K562 (cell line): ENCODE data around the gene ZNF285. TPM values are rescaled to one million over a fixed set of nuclear protein-coding genes. Genes with fewer than 3 reads are reported as not detected.

Experiments
- ATAC-seq: fragments of 200-7000 bp; cut with Tn5 transposase; 3 replicates; pipeline ENCODE4 v1.9.1; 2020; ENCODE audit warnings: moderate library complexity
- BruUV-seq: library from RNA; stranded (reverse); fragments of 400-500 nt; replicated peaks from 2 replicates; lab custom pipeline; 2021; lab: Mats Ljungman, UMichigan
- CTCF ChIA-PET: fragments of 300-600 bp; formaldehyde crosslinking; extraction: SDS; loops from one replicate; lab custom pipeline; 2021; ENCODE audit warnings: low intra/inter-chr PET ratio; lab: Yijun Ruan, JAX
- POLR2A ChIA-PET: fragments of 300-600, 350-650 bp; sonication (Branson Sonifier 250); formaldehyde crosslinking; extraction: SDS; loops from one replicate; lab custom pipeline; 2021; ENCODE audit warnings: antibody characterized with exemption, inconsistent platforms; lab: Yijun Ruan, JAX
- DNase-seq, 4 experiments: peaks; one replicate each; pipeline versions ENCODE4 v3.0.0 to v3.0.0-alpha.2; 2011 to 2018; ENCODE audit warnings: low spot score in 3 of 4, mixed read lengths in 3 of 4; ENCODE audit errors: extremely low read depth in 1 of 4
- FAIRE-seq: peaks from 2 replicates; lab custom pipeline; 2011; peaks lifted over from hg19 to GRCh38; lab: Jason Lieb, UNC
- H2AFZ ChIP-seq: 2 replicates; pipeline ENCODE4 v1.6.0; 2011; ENCODE audit warnings: low read depth, low read length, control low read depth, inconsistent platforms
- H3K27ac ChIP-seq: fragments of 200-600 bp; 3 replicates; pipeline ENCODE4 v1.8.0; 2011; ENCODE audit warnings: low read depth, mild to moderate bottlenecking, control low read depth, inconsistent platforms, low read length, moderate library complexity, mixed read lengths; ENCODE audit errors: extremely low read depth
- H3K27me3 ChIP-seq, 2 experiments: fragments of 300-600 bp in 1 of 2; 2 replicates in 1 of 2; 3 replicates in 1 of 2; pipeline versions ENCODE4 v1.6.0 to v1.8.0; 2011; ENCODE audit warnings: inconsistent platforms in 2 of 2, low read length in 2 of 2, mild to moderate bottlenecking in 1 of 2, mixed read lengths in 1 of 2, moderate library complexity in 1 of 2; ENCODE audit not compliant: control insufficient read depth in 2 of 2, insufficient read depth in 2 of 2
- H3K36me3 ChIP-seq: fragments of 300-600 bp; 3 replicates; pipeline ENCODE4 v1.8.0; 2011; ENCODE audit warnings: mild to moderate bottlenecking, low read length, inconsistent platforms; ENCODE audit not compliant: control insufficient read depth, insufficient read depth
- H3K4me1 ChIP-seq, 2 experiments: fragments of 200-600 bp in 1 of 2; replicated peaks in 1 of 2; 2 replicates in 1 of 2; 3 replicates in 1 of 2; pipeline versions ENCODE4 v1.5.1 to v1.8.0; 2011; ENCODE audit warnings: inconsistent platforms in 2 of 2, low read length in 2 of 2, mild to moderate bottlenecking in 1 of 2, mixed read lengths in 1 of 2, moderate library complexity in 1 of 2; ENCODE audit not compliant: control insufficient read depth in 2 of 2, insufficient read depth in 2 of 2
- H3K4me2 ChIP-seq: 2 replicates; pipeline ENCODE4 v1.6.1; 2011; ENCODE audit warnings: low read length, control low read depth, inconsistent platforms, mixed read lengths; ENCODE audit not compliant: insufficient read depth
- H3K4me3 ChIP-seq: fragments of 200-600 bp; sonication (generic), shearing (Covaris generic); 2 replicates; pipeline ENCODE4 v1.5.1; 2016; ENCODE audit warnings: control low read depth, inconsistent platforms
- H3K79me2 ChIP-seq: fragments of 200-600 bp; 3 replicates; pipeline ENCODE4 v1.8.0; 2011; ENCODE audit warnings: low read length, inconsistent platforms; ENCODE audit not compliant: control insufficient read depth, insufficient read depth
- H3K9ac ChIP-seq, 2 experiments: 2 replicates each; pipeline versions ENCODE4 v1.6.0 to v1.6.1; 2011; ENCODE audit warnings: low read depth in 2 of 2, low read length in 2 of 2, control low read depth in 1 of 2, inconsistent platforms in 1 of 2, mild to moderate bottlenecking in 1 of 2, mixed read lengths in 1 of 2; ENCODE audit not compliant: insufficient read depth in 1 of 2
- H3K9me1 ChIP-seq: one replicate; pipeline ENCODE4 v1.6.0; 2011; ENCODE audit warnings: inconsistent platforms, mild to moderate bottlenecking, low read length, moderate library complexity; ENCODE audit not compliant: control insufficient read depth, insufficient read depth
- H3K9me3 ChIP-seq: replicated peaks from 2 replicates; pipeline ENCODE4 v1.5.1; 2011; ENCODE audit warnings: low read depth, low read length, inconsistent platforms; ENCODE audit not compliant: control insufficient read depth, insufficient read depth
- H4K20me1 ChIP-seq: replicated peaks from 2 replicates; pipeline ENCODE4 v1.6.1; 2011; ENCODE audit warnings: low read length, inconsistent platforms, mixed read lengths; ENCODE audit not compliant: control insufficient read depth, insufficient read depth
- ETV5 ChIP-seq: sonication (generic); formaldehyde crosslinking; IDR thresholded peaks from 2 replicates; pipeline ENCODE4 v1.4.0; 2020; ENCODE audit warnings: low read depth, mild to moderate bottlenecking, missing genetic modification reagents
- FOSL1 ChIP-seq: fragments of 200-800 bp; sonication (Bioruptor generic); conservative IDR thresholded peaks from 2 replicates; pipeline ENCODE4 v1.6.1; 2016; ENCODE audit warnings: missing genetic modification characterization, missing compliant biosample characterization
- JUNB ChIP-seq: fragments of 450-650 bp; formaldehyde crosslinking; conservative IDR thresholded peaks from 2 replicates; pipeline ENCODE4 v1.4.0; 2020; ENCODE audit warnings: mild to moderate bottlenecking
- NFE2 ChIP-seq: IDR thresholded peaks from 2 replicates; pipeline ENCODE4 v1.6.1; 2014; ENCODE audit warnings: antibody characterized with exemption, low read depth
- ZBTB40 ChIP-seq, 2 experiments: fragments of 450-650 bp in 1 of 2; sonication (generic) in 1 of 2; formaldehyde crosslinking in 1 of 2; IDR thresholded peaks; 2 replicates each; pipeline versions ENCODE4 v1.7.1 to v1.9.0; 2016 to 2022; ENCODE audit warnings: inconsistent platforms in 1 of 2, mild to moderate bottlenecking in 1 of 2, missing genetic modification reagents in 1 of 2
- ZNF124 ChIP-seq: sonication (generic); formaldehyde crosslinking; IDR thresholded peaks from 2 replicates; pipeline ENCODE4 v1.8.1; 2022; ENCODE audit warnings: missing genetic modification reagents
- ZNF253 ChIP-seq: fragments of 250-450 bp; sonication (Bioruptor Pico); conservative IDR thresholded peaks from 2 replicates; pipeline ENCODE4 v1.6.1; 2021; ENCODE audit warnings: mild to moderate bottlenecking
- ZNF696 ChIP-seq: fragments of 250-450 bp; sonication (Bioruptor Pico); conservative IDR thresholded peaks from 2 replicates; pipeline ENCODE4 v1.4.0; 2020; ENCODE audit warnings: mild to moderate bottlenecking, moderate library complexity
- WGBS: fragments of 100-300 bp; shearing (Covaris generic); methylation state at CpG from one replicate; pipeline ENCODE4 v1.1.6; 2016; ENCODE audit warnings: low coverage, mixed read lengths; ENCODE audit not compliant: insufficient coverage; ENCODE audit errors: missing lambda C conversion rate; 5-methylcytosine and 5-hydroxymethylcytosine counted together
- in situ Hi-C: fragments of 300-500 bp; cut with MboI; formaldehyde crosslinking; loops from 4 replicates; pipeline ENCODE4 v1.15.0; 2018; ENCODE audit warnings: inconsistent platforms, mixed read lengths
- intact Hi-C: fragments of 100-400 bp; cut with micrococcal nuclease; formaldehyde crosslinking; loops from 2 replicates; pipeline ENCODE4 v1.14.2; 2022
- polyA plus RNA-seq, 8 experiments: library from polyadenylated mRNA; depleted of rRNA in 4 of 8; stranded (reverse) in 5 of 8; unstranded in 3 of 8; fragments of >200 nt; fragmentation: Nextera tagmentation in 2 of 8; fragmentation: Illumina TruSeq in 1 of 8; extraction: Ambion mirVana in 2 of 8; extraction: Trizol in 1 of 8; gene quantifications; 2 replicates each; pipeline versions ENCODE4 v1.2.1 to v1.2.3, GENCODE V29; 2011 to 2014; ENCODE audit warnings: inconsistent platforms in 1 of 8, missing spikeins in 1 of 8
- total RNA-seq, 7 experiments: library from RNA; depleted of rRNA in 6 of 7; stranded (reverse); fragments of >200 nt in 6 of 7; fragmentation: Illumina TruSeq in 2 of 7; extraction: Trizol in 2 of 7; gene quantifications; 2 replicates each; pipeline versions ENCODE4 v1.2.1 to v1.2.3, GENCODE V29; 2011 to 2021; ENCODE audit warnings: low replicate concordance in 1 of 7
- TF ChIP-seq, protein P1 (sequence below), 3 experiments: IDR thresholded peaks in 2 of 3; conservative IDR thresholded peaks in 1 of 3; 2 replicates each; pipeline ENCODE4 v1.5.1; 2011 to 2012; ENCODE audit warnings: low read length in 3 of 3, mild to moderate bottlenecking in 3 of 3, control low read depth in 2 of 3, improper control_type of control experiment in 1 of 3, inconsistent platforms in 1 of 3, low read depth in 1 of 3, mixed read lengths in 1 of 3, moderate library complexity in 1 of 3; ENCODE audit not compliant: insufficient read depth in 2 of 3
- TF ChIP-seq, protein P2 (sequence below): sonication (generic); formaldehyde crosslinking; IDR thresholded peaks from 2 replicates; pipeline ENCODE4 v1.8.0; 2022; ENCODE audit warnings: mild to moderate bottlenecking, missing genetic modification reagents, borderline replicate concordance

ZNF285 gene
- total and polyA plus RNA-seq, 9 of the 15 experiments (the other 6 are each of a cell fraction or from before 2014, with no cell fraction given) = 0.14 to 1.1 (median 0.50) TPM

GRCh38 chr19:44345959-44346358, 55.4 kb downstream of the ZNF285 start:
- in situ Hi-C loops (no loop called here), intact Hi-C loops (no loop called here)
- Histone ChIP-seq H3K4me3 (no peak overlapping the region), H4K20me1 (no peaks in the 10 kb centered on the region), H3K36me3 (no peaks in the 10 kb centered on the region), H3K4me2 (no peak overlapping the region), H3K79me2 (no peaks in the 10 kb centered on the region), H2AFZ (no peak overlapping the region), H3K9me1 (no peaks in the 10 kb centered on the region), H3K4me1 (no peaks in the 10 kb centered on the region), H3K9ac (no peak overlapping the region), H3K9me3 (no peaks in the 10 kb centered on the region; the same call in 1 of the 2 replicates), H3K27ac (no peak overlapping the region), H3K27me3 (no peaks in the 10 kb centered on the region)
- WGBS = 0% methylated on average over 4 of the region's 4 CpGs
- ChIA-PET POLR2A (no interaction called here), CTCF (no interaction called here)
- no TSS peak for BruUV-seq
- DNase-seq (no peak), ATAC-seq (no peak), FAIRE-seq (no peak)
- no peak for TF ChIP-seq JUNB (CRISPR knock-in tag)
- TF ChIP-seq, protein P1, sequence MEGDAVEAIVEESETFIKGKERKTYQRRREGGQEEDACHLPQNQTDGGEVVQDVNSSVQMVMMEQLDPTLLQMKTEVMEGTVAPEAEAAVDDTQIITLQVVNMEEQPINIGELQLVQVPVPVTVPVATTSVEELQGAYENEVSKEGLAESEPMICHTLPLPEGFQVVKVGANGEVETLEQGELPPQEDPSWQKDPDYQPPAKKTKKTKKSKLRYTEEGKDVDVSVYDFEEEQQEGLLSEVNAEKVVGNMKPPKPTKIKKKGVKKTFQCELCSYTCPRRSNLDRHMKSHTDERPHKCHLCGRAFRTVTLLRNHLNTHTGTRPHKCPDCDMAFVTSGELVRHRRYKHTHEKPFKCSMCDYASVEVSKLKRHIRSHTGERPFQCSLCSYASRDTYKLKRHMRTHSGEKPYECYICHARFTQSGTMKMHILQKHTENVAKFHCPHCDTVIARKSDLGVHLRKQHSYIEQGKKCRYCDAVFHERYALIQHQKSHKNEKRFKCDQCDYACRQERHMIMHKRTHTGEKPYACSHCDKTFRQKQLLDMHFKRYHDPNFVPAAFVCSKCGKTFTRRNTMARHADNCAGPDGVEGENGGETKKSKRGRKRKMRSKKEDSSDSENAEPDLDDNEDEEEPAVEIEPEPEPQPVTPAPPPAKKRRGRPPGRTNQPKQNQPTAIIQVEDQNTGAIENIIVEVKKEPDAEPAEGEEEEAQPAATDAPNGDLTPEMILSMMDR (IDR thresholded peaks at IDR 0.05 in 2 of 3, conservative IDR thresholded peaks at IDR 0.05 in 1 of 3; ENCODE audit: insufficient read depth in 2 of 3, low read depth in 1 of 3, low read length in 3 of 3) = no peak
- no peak for TF ChIP-seq ZBTB40 (IDR thresholded peaks at IDR 0.05)
- no peak for TF ChIP-seq ZBTB40 (CRISPR knock-in tag; IDR thresholded peaks at IDR 0.05)
- no peak for TF ChIP-seq ETV5 (CRISPR knock-in tag)
- no peak for TF ChIP-seq ZNF696 (CRISPR knock-in tag)
- TF ChIP-seq, protein P2, sequence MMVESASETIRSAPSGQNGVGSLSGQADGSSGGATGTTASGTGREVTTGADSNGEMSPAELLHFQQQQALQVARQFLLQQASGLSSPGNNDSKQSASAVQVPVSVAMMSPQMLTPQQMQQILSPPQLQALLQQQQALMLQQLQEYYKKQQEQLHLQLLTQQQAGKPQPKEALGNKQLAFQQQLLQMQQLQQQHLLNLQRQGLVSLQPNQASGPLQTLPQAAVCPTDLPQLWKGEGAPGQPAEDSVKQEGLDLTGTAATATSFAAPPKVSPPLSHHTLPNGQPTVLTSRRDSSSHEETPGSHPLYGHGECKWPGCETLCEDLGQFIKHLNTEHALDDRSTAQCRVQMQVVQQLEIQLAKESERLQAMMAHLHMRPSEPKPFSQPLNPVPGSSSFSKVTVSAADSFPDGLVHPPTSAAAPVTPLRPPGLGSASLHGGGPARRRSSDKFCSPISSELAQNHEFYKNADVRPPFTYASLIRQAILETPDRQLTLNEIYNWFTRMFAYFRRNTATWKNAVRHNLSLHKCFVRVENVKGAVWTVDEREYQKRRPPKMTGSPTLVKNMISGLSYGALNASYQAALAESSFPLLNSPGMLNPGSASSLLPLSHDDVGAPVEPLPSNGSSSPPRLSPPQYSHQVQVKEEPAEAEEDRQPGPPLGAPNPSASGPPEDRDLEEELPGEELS (CRISPR knock-in tag) = no peak
- no peak for TF ChIP-seq NFE2
- TF ChIP-seq FOSL1 = no peak
- TF ChIP-seq ZNF124 = no peak
- no peak for TF ChIP-seq ZNF253 (CRISPR knock-in tag)
